Effector memory CD4-positive, alpha-beta T cell (primary cell): ENCODE measurements around the gene PEX11G.
A peak's percentile ranks its signal among the peaks of the same experiment; 100 is the strongest.

Source experiments
- DNase-seq, 3 donors: peaks; one replicate each; pipeline ENCODE4 v3.0.0-alpha.2; 2020
- H3K27ac ChIP-seq: 2 replicates; pipeline ENCODE4 v1.7.0; 2013; ENCODE audit warnings: mild to moderate bottlenecking, low read length, moderate library complexity; ENCODE audit not compliant: insufficient read depth, poor library complexity, severe bottlenecking
- H3K27me3 ChIP-seq: replicated peaks from 2 replicates; pipeline ENCODE4 v1.7.0; 2013; ENCODE audit warnings: mild to moderate bottlenecking, low read length; ENCODE audit not compliant: insufficient read depth, control insufficient read depth, poor library complexity, severe bottlenecking
- H3K36me3 ChIP-seq: 2 replicates; pipeline ENCODE4 v1.7.0; 2013; ENCODE audit warnings: mild to moderate bottlenecking, low read length, moderate library complexity; ENCODE audit not compliant: control insufficient read depth, insufficient read depth
- H3K4me1 ChIP-seq: 2 replicates; pipeline ENCODE4 v1.7.0; 2013; ENCODE audit warnings: low read length, mild to moderate bottlenecking; ENCODE audit not compliant: control insufficient read depth, insufficient read depth, poor library complexity, severe bottlenecking
- H3K4me3 ChIP-seq: 2 replicates; pipeline ENCODE4 v1.7.0; 2013; ENCODE audit warnings: low read length, low read depth, mild to moderate bottlenecking; ENCODE audit not compliant: insufficient read depth, poor library complexity, severe bottlenecking
- H3K9me3 ChIP-seq: 2 replicates; pipeline ENCODE4 v1.7.0; 2013; ENCODE audit warnings: mild to moderate bottlenecking, low read length, moderate library complexity; ENCODE audit not compliant: control insufficient read depth

The PEX11G gene

GRCh38 chr19:7521551-7522071 is 32.8 kb upstream of the PEX11G start:
- peak overlapping the region; percentile 68 for H3K4me3 ChIP-seq
- H3K27ac ChIP-seq, result no peak overlapping the region
- no peaks in the 10 kb centered on the region for H3K9me3 ChIP-seq
- H3K27me3 ChIP-seq, result no peaks in the 10 kb centered on the region
- DNase-seq, result no peak
- no peaks in the 10 kb centered on the region for H3K36me3 ChIP-seq
- H3K4me1 ChIP-seq, result peaks cover 8% of the 10 kb centered on the region

GRCh38 chr19:7520131-7521051 is 31.6 kb upstream of the PEX11G start:
- H3K9me3 ChIP-seq, result no peaks in the 10 kb centered on the region
- H3K4me1 ChIP-seq, result peaks cover 11% of the 10 kb centered on the region
- no peak overlapping the region for H3K27ac ChIP-seq
- H3K27me3 ChIP-seq, result peaks cover 3% of the 10 kb centered on the region
- no peak for DNase-seq
- no peaks in the 10 kb centered on the region for H3K36me3 ChIP-seq
- no peak overlapping the region for H3K4me3 ChIP-seq

- H3K4me1 ChIP-seq, result peaks cover 11% of the 10 kb centered on the region
- H3K27ac ChIP-seq, result no peak overlapping the region
- no peak overlapping the region for H3K4me3 ChIP-seq
- no peaks in the 10 kb centered on the region for H3K9me3 ChIP-seq
- DNase-seq, result no peak
- H3K27me3 ChIP-seq, result peaks cover 3% of the 10 kb centered on the region
- H3K36me3 ChIP-seq, result no peaks in the 10 kb centered on the region
Measured at GRCh38 chr19:7519361-7520130, 30.7 kb upstream of the PEX11G start.

GRCh38 chr19:7516878-7517277 is 28.0 kb upstream of the PEX11G start:
- Histone ChIP-seq H3K27ac (no peak overlapping the region), H3K27me3 (peaks cover 3% of the 10 kb centered on the region), H3K4me1 (peaks cover 3% of the 10 kb centered on the region), H3K36me3 (no peaks in the 10 kb centered on the region), H3K9me3 (no peaks in the 10 kb centered on the region), H3K4me3 (no peak overlapping the region)
- no peak for DNase-seq

GRCh38 chr19:7516333-7516732 is 27.5 kb upstream of the PEX11G start:
- no peak overlapping the region for H3K27ac ChIP-seq
- peak overlapping the region; percentile 17 for H3K4me3 ChIP-seq
- no peak for DNase-seq
- H3K9me3 ChIP-seq, result no peaks in the 10 kb centered on the region
- H3K36me3 ChIP-seq, result no peaks in the 10 kb centered on the region
- peaks cover 3% of the 10 kb centered on the region for H3K4me1 ChIP-seq
- H3K27me3 ChIP-seq, result peaks cover 3% of the 10 kb centered on the region

GRCh38 chr19:7515645-7516151 is 26.9 kb upstream of the PEX11G start, which contains the start of gene ZNF358:
ZNF358 (plus strand) TSS chr19:7516103; CDS start chr19:7519243, 3,140 bp downstream.
- Histone ChIP-seq H3K36me3 (no peaks in the 10 kb centered on the region), H3K27me3 (peaks cover 3% of the 10 kb centered on the region), H3K4me3 (peak within 1 kb of the TSS; percentile 17), H3K9me3 (no peaks in the 10 kb centered on the region), H3K27ac (no peak within 1 kb of the TSS), H3K4me1 (peaks cover 3% of the 10 kb centered on the region)
- no peak for DNase-seq

GRCh38 chr19:7515110-7515644 is 26.3 kb upstream of the PEX11G start:
- H3K9me3 ChIP-seq, result no peaks in the 10 kb centered on the region
- H3K36me3 ChIP-seq, result no peaks in the 10 kb centered on the region
- no peak overlapping the region for H3K4me3 ChIP-seq
- no peak for DNase-seq
- peaks cover 3% of the 10 kb centered on the region for H3K4me1 ChIP-seq
- H3K27me3 ChIP-seq, result peaks cover 3% of the 10 kb centered on the region
- H3K27ac ChIP-seq, result no peak overlapping the region

- H3K4me1 ChIP-seq, result peaks cover 3% of the 10 kb centered on the region
- peaks cover 3% of the 10 kb centered on the region for H3K27me3 ChIP-seq
- no peaks in the 10 kb centered on the region for H3K9me3 ChIP-seq
- no peak overlapping the region for H3K4me3 ChIP-seq
- no peaks in the 10 kb centered on the region for H3K36me3 ChIP-seq
- no peak for DNase-seq
- no peak overlapping the region for H3K27ac ChIP-seq
Measured at GRCh38 chr19:7513809-7514642, 25.2 kb upstream of the PEX11G start.

- H3K4me1 ChIP-seq, result peaks cover 3% of the 10 kb centered on the region
- H3K27ac ChIP-seq, result no peak overlapping the region
- DNase-seq, result no peak
- H3K9me3 ChIP-seq, result no peaks in the 10 kb centered on the region
- peaks cover 3% of the 10 kb centered on the region for H3K27me3 ChIP-seq
- H3K4me3 ChIP-seq, result no peak overlapping the region
- no peaks in the 10 kb centered on the region for H3K36me3 ChIP-seq
Measured at GRCh38 chr19:7512400-7512851, 23.6 kb upstream of the PEX11G start.
